ENCODE data around the gene COPA.

The COPA gene

GRCh38 chr1:160363010-160363409, 20.0 kb upstream of the COPA start:
- in situ Hi-C loops (cut with MboI; ENCODE audit: low sequenced_read_pairs) = no loop called here

GRCh38 chr1:160362168-160362957, 19.3 kb upstream of the COPA start:
- in situ Hi-C loops (cut with MboI; ENCODE audit: low sequenced_read_pairs) = no loop called here

- in situ Hi-C loops (cut with MboI; ENCODE audit: low sequenced_read_pairs) = no loop called here
Measured at GRCh38 chr1:160361814-160362167, 18.7 kb upstream of the COPA start.

GRCh38 chr1:160361199-160361598, 18.1 kb upstream of the COPA start:
- in situ Hi-C loops (cut with MboI; ENCODE audit: low sequenced_read_pairs) = no loop called here

GRCh38 chr1:160360227-160360695, 17.2 kb upstream of the COPA start:
- in situ Hi-C loops (cut with MboI; ENCODE audit: low sequenced_read_pairs) = no loop called here

- in situ Hi-C loops (cut with MboI; ENCODE audit: low sequenced_read_pairs) = no loop called here
Measured at GRCh38 chr1:160359559-160360226, 16.6 kb upstream of the COPA start.

- in situ Hi-C loops (cut with MboI; ENCODE audit: low sequenced_read_pairs) = no loop called here
Measured at GRCh38 chr1:160358073-160358472, 15.0 kb upstream of the COPA start.

- in situ Hi-C loops (cut with MboI; ENCODE audit: low sequenced_read_pairs) = no loop called here
Measured at GRCh38 chr1:160357286-160358002, 14.4 kb upstream of the COPA start.

GRCh38 chr1:160354388-160354985, 11.4 kb upstream of the COPA start:
- in situ Hi-C loops (cut with MboI; ENCODE audit: low sequenced_read_pairs) = no loop called here

GRCh38 chr1:160353223-160353622, 10.2 kb upstream of the COPA start:
- in situ Hi-C loops (cut with MboI; ENCODE audit: low sequenced_read_pairs) = no loop called here

- in situ Hi-C loops (cut with MboI; ENCODE audit: low sequenced_read_pairs) = no loop called here
Measured at GRCh38 chr1:160352555-160352954, 9.5 kb upstream of the COPA start.

GRCh38 chr1:160351629-160352028, 8.6 kb upstream of the COPA start:
- in situ Hi-C loops (cut with MboI; ENCODE audit: low sequenced_read_pairs) = no loop called here

- in situ Hi-C loops (cut with MboI; ENCODE audit: low sequenced_read_pairs) = no loop called here
Measured at GRCh38 chr1:160346958-160347357, 3.9 kb upstream of the COPA start.

- in situ Hi-C loops (cut with MboI; ENCODE audit: low sequenced_read_pairs) = no loop called here
Measured at GRCh38 chr1:160346463-160346862, 3.4 kb upstream of the COPA start.

- in situ Hi-C loops (cut with MboI; ENCODE audit: low sequenced_read_pairs) = no loop called here
Measured at GRCh38 chr1:160344936-160345335, 1.9 kb upstream of the COPA start.

GRCh38 chr1:160344241-160344640, 1.2 kb upstream of the COPA start:
- in situ Hi-C loops (cut with MboI; ENCODE audit: low sequenced_read_pairs) = no loop called here

- in situ Hi-C loops (cut with MboI; ENCODE audit: low sequenced_read_pairs) = no loop called here
Measured at GRCh38 chr1:160342526-160342925, 524 bp downstream of the COPA start.

- in situ Hi-C loops (cut with MboI; ENCODE audit: low sequenced_read_pairs) = no loop called here
Measured at GRCh38 chr1:160340866-160341265, 2.2 kb downstream of the COPA start.

- in situ Hi-C loops (cut with MboI; ENCODE audit: low sequenced_read_pairs) = no loop called here
Measured at GRCh38 chr1:160340146-160340545, 2.9 kb downstream of the COPA start.

GRCh38 chr1:160338580-160338979, 4.5 kb downstream of the COPA start:
- in situ Hi-C loops (cut with MboI; ENCODE audit: low sequenced_read_pairs) = no loop called here

- in situ Hi-C loops (cut with MboI; ENCODE audit: low sequenced_read_pairs) = no loop called here
Measured at GRCh38 chr1:160332516-160332915, 10.5 kb downstream of the COPA start.
